ENCODE data around the gene LMNB1. TPM values are rescaled to one million over a fixed set of nuclear protein-coding genes. Genes with fewer than 3 reads are reported as not detected.

Gene LMNB1
- total RNA-seq, 1 experiment from 2014 or later, result 119 TPM

GRCh38 chr5:126878085-126878484 is 101.1 kb downstream of the LMNB1 start:
- Histone ChIP-seq H3K9ac (ENCODE audit: low read length) (no peak overlapping the region), H3K79me2 (ENCODE audit: low read length) (no peaks in the 10 kb centered on the region), H3K9me3 (ENCODE audit: low read length) (no peaks in the 10 kb centered on the region), H3K4me2 (ENCODE audit: low read length) (no peak overlapping the region), H3F3A (ENCODE audit: low read length, unreplicated experiment) (no peaks in the 10 kb centered on the region), H3K27ac (ENCODE audit: low read length) (no peak overlapping the region), H3K4me1 (ENCODE audit: insufficient read depth, low read length) (no peaks in the 10 kb centered on the region), H4K20me1 (ENCODE audit: low read length) (no peaks in the 10 kb centered on the region), H3K27me3 (ENCODE audit: low read length) (no peaks in the 10 kb centered on the region), H3K4me3 (ENCODE audit: low read length) (no peak overlapping the region), H3K36me3 (ENCODE audit: low read depth, low read length) (no peaks in the 10 kb centered on the region), H2AFZ (ENCODE audit: low read length) (no peak overlapping the region), H3K9me2 (replicated peaks; ENCODE audit: low read length) (no peaks in the 10 kb centered on the region)
- POLR2A ChIA-PET (ENCODE audit: unreplicated experiment), result no interaction called here
- no peak for DNase-seq
- no TSS peak for BruUV-seq (replicated peaks)
- TF ChIP-seq EZH2 (IDR thresholded peaks at IDR 0.05; ENCODE audit: low read length, unreplicated experiment) (no peak), EZH2phosphoT487 (IDR thresholded peaks at IDR 0.05; ENCODE audit: borderline replicate concordance, low read length) (no peak), CTCF (conservative IDR thresholded peaks at IDR 0.05; ENCODE audit: low read depth, low read length) (no peak)
- intact Hi-C loops (cut with micrococcal nuclease), result no loop called here
- CTCF ChIA-PET, result no interaction called here
- ATAC-seq, result no peak

GRCh38 chr5:126878634-126879033 is 101.7 kb downstream of the LMNB1 start:
- H3K4me2 ChIP-seq (ENCODE audit: low read length), result no peak overlapping the region
- BruUV-seq (replicated peaks), result no TSS peak
- ATAC-seq (no peak), DNase-seq (no peak)
- TF ChIP-seq CTCF (conservative IDR thresholded peaks at IDR 0.05; ENCODE audit: low read depth, low read length) (no peak), EZH2phosphoT487 (IDR thresholded peaks at IDR 0.05; ENCODE audit: borderline replicate concordance, low read length) (no peak), EZH2 (IDR thresholded peaks at IDR 0.05; ENCODE audit: low read length, unreplicated experiment) (no peak)
- no peaks in the 10 kb centered on the region for H3K79me2 ChIP-seq (ENCODE audit: low read length)
- no peak overlapping the region for H3K4me3 ChIP-seq (ENCODE audit: low read length)
- H4K20me1 ChIP-seq (ENCODE audit: low read length), result peaks cover under 1% of the 10 kb centered on the region; the same call in 1 of the 2 replicates
- no peaks in the 10 kb centered on the region for H3K9me2 ChIP-seq (replicated peaks; ENCODE audit: low read length)
- H3K9ac ChIP-seq (ENCODE audit: low read length), result no peak overlapping the region
- POLR2A ChIA-PET (ENCODE audit: unreplicated experiment), result no interaction called here
- H3K4me1 ChIP-seq (ENCODE audit: insufficient read depth, low read length), result peaks cover 4% of the 10 kb centered on the region
- H3K27ac ChIP-seq (ENCODE audit: low read length), result no peak overlapping the region
- intact Hi-C loops (cut with micrococcal nuclease), result no loop called here
- H3F3A ChIP-seq (ENCODE audit: low read length, unreplicated experiment), result no peaks in the 10 kb centered on the region
- H2AFZ ChIP-seq (ENCODE audit: low read length), result no peak overlapping the region
- H3K27me3 ChIP-seq (ENCODE audit: low read length), result no peaks in the 10 kb centered on the region
- CTCF ChIA-PET, result no interaction called here
- H3K36me3 ChIP-seq (ENCODE audit: low read depth, low read length), result no peaks in the 10 kb centered on the region
- no peaks in the 10 kb centered on the region for H3K9me3 ChIP-seq (ENCODE audit: low read length)

- BruUV-seq (replicated peaks), result no TSS peak
- Histone ChIP-seq H3K9me3 (ENCODE audit: low read length) (no peaks in the 10 kb centered on the region), H3K4me3 (ENCODE audit: low read length) (no peak overlapping the region), H3K79me2 (ENCODE audit: low read length) (no peaks in the 10 kb centered on the region), H3K27ac (ENCODE audit: low read length) (no peak overlapping the region), H3K9ac (ENCODE audit: low read length) (no peak overlapping the region), H3K9me2 (replicated peaks; ENCODE audit: low read length) (no peaks in the 10 kb centered on the region), H3K27me3 (ENCODE audit: low read length) (no peaks in the 10 kb centered on the region), H3F3A (ENCODE audit: low read length, unreplicated experiment) (no peaks in the 10 kb centered on the region), H2AFZ (ENCODE audit: low read length) (no peak overlapping the region), H3K36me3 (ENCODE audit: low read depth, low read length) (no peaks in the 10 kb centered on the region), H4K20me1 (ENCODE audit: low read length) (peaks cover 9% of the 10 kb centered on the region; the same call in 1 of the 2 replicates), H3K4me2 (ENCODE audit: low read length) (no peak overlapping the region), H3K4me1 (ENCODE audit: insufficient read depth, low read length) (peaks cover 17% of the 10 kb centered on the region)
- ChIA-PET POLR2A (ENCODE audit: unreplicated experiment) (no interaction called here), CTCF (no interaction called here)
- no peak for TF ChIP-seq EZH2phosphoT487 (IDR thresholded peaks at IDR 0.05; ENCODE audit: borderline replicate concordance, low read length)
- TF ChIP-seq CTCF (conservative IDR thresholded peaks at IDR 0.05; ENCODE audit: low read depth, low read length), result no peak
- TF ChIP-seq EZH2 (IDR thresholded peaks at IDR 0.05; ENCODE audit: low read length, unreplicated experiment), result no peak
- no peak for DNase-seq
- ATAC-seq, result no peak
- intact Hi-C loops (cut with micrococcal nuclease), result no loop called here
Measured at GRCh38 chr5:126881821-126882600, 105.1 kb downstream of the LMNB1 start.
